K562 (cell line): Measurements from ENCODE around the gene CD79A. TPM values are rescaled to one million over a fixed set of nuclear protein-coding genes. Genes with fewer than 3 reads are reported as not detected.
A peak's percentile ranks its signal among the peaks of the same experiment; 100 is the strongest.

Source experiments
- ATAC-seq: fragments of 200-7000 bp; cut with Tn5 transposase; 3 replicates; pipeline ENCODE4 v1.9.1; 2020; ENCODE audit warnings: moderate library complexity
- BruUV-seq: library from RNA; stranded (reverse); fragments of 400-500 nt; replicated peaks from 2 replicates; lab custom pipeline; 2021; lab: Mats Ljungman, UMichigan
- CTCF ChIA-PET: fragments of 300-600 bp; formaldehyde crosslinking; extraction: SDS; loops from one replicate; lab custom pipeline; 2021; ENCODE audit warnings: low intra/inter-chr PET ratio; lab: Yijun Ruan, JAX
- POLR2A ChIA-PET: fragments of 300-600, 350-650 bp; sonication (Branson Sonifier 250); formaldehyde crosslinking; extraction: SDS; loops from one replicate; lab custom pipeline; 2021; ENCODE audit warnings: antibody characterized with exemption, inconsistent platforms; lab: Yijun Ruan, JAX
- DNase-seq, 4 experiments: peaks; one replicate each; pipeline versions ENCODE4 v3.0.0 to v3.0.0-alpha.2; 2011 to 2018; ENCODE audit warnings: low spot score in 3 of 4, mixed read lengths in 3 of 4; ENCODE audit errors: extremely low read depth in 1 of 4
- FAIRE-seq: peaks from 2 replicates; lab custom pipeline; 2011; peaks lifted over from hg19 to GRCh38; lab: Jason Lieb, UNC
- H2AFZ ChIP-seq: 2 replicates; pipeline ENCODE4 v1.6.0; 2011; ENCODE audit warnings: low read depth, low read length, control low read depth, inconsistent platforms
- H3K27ac ChIP-seq: fragments of 200-600 bp; 3 replicates; pipeline ENCODE4 v1.8.0; 2011; ENCODE audit warnings: low read depth, mild to moderate bottlenecking, control low read depth, inconsistent platforms, low read length, moderate library complexity, mixed read lengths; ENCODE audit errors: extremely low read depth
- H3K27me3 ChIP-seq, 2 experiments: fragments of 300-600 bp in 1 of 2; 2 replicates in 1 of 2; 3 replicates in 1 of 2; pipeline versions ENCODE4 v1.6.0 to v1.8.0; 2011; ENCODE audit warnings: inconsistent platforms in 2 of 2, low read length in 2 of 2, mild to moderate bottlenecking in 1 of 2, mixed read lengths in 1 of 2, moderate library complexity in 1 of 2; ENCODE audit not compliant: control insufficient read depth in 2 of 2, insufficient read depth in 2 of 2
- H3K36me3 ChIP-seq: fragments of 300-600 bp; 3 replicates; pipeline ENCODE4 v1.8.0; 2011; ENCODE audit warnings: mild to moderate bottlenecking, low read length, inconsistent platforms; ENCODE audit not compliant: control insufficient read depth, insufficient read depth
- H3K4me1 ChIP-seq, 2 experiments: fragments of 200-600 bp in 1 of 2; replicated peaks in 1 of 2; 2 replicates in 1 of 2; 3 replicates in 1 of 2; pipeline versions ENCODE4 v1.5.1 to v1.8.0; 2011; ENCODE audit warnings: inconsistent platforms in 2 of 2, low read length in 2 of 2, mild to moderate bottlenecking in 1 of 2, mixed read lengths in 1 of 2, moderate library complexity in 1 of 2; ENCODE audit not compliant: control insufficient read depth in 2 of 2, insufficient read depth in 2 of 2
- H3K4me2 ChIP-seq: 2 replicates; pipeline ENCODE4 v1.6.1; 2011; ENCODE audit warnings: low read length, control low read depth, inconsistent platforms, mixed read lengths; ENCODE audit not compliant: insufficient read depth
- H3K4me3 ChIP-seq: fragments of 200-600 bp; sonication (generic), shearing (Covaris generic); 2 replicates; pipeline ENCODE4 v1.5.1; 2016; ENCODE audit warnings: control low read depth, inconsistent platforms
- H3K79me2 ChIP-seq: fragments of 200-600 bp; 3 replicates; pipeline ENCODE4 v1.8.0; 2011; ENCODE audit warnings: low read length, inconsistent platforms; ENCODE audit not compliant: control insufficient read depth, insufficient read depth
- H3K9ac ChIP-seq, 2 experiments: 2 replicates each; pipeline versions ENCODE4 v1.6.0 to v1.6.1; 2011; ENCODE audit warnings: low read depth in 2 of 2, low read length in 2 of 2, control low read depth in 1 of 2, inconsistent platforms in 1 of 2, mild to moderate bottlenecking in 1 of 2, mixed read lengths in 1 of 2; ENCODE audit not compliant: insufficient read depth in 1 of 2
- H3K9me1 ChIP-seq: one replicate; pipeline ENCODE4 v1.6.0; 2011; ENCODE audit warnings: inconsistent platforms, mild to moderate bottlenecking, low read length, moderate library complexity; ENCODE audit not compliant: control insufficient read depth, insufficient read depth
- H3K9me3 ChIP-seq: replicated peaks from 2 replicates; pipeline ENCODE4 v1.5.1; 2011; ENCODE audit warnings: low read depth, low read length, inconsistent platforms; ENCODE audit not compliant: control insufficient read depth, insufficient read depth
- H4K20me1 ChIP-seq: replicated peaks from 2 replicates; pipeline ENCODE4 v1.6.1; 2011; ENCODE audit warnings: low read length, inconsistent platforms, mixed read lengths; ENCODE audit not compliant: control insufficient read depth, insufficient read depth
- HNRNPL ChIP-seq: fragments of 200-400 bp; formaldehyde crosslinking; IDR thresholded peaks from 2 replicates; pipeline ENCODE4 v1.6.1; 2017; ENCODE audit warnings: low read depth, mild to moderate bottlenecking, low read length
- POLR2G ChIP-seq: fragments of 200-400 bp; formaldehyde crosslinking; IDR thresholded peaks from 2 replicates; pipeline ENCODE4 v1.6.1; 2017; ENCODE audit warnings: low read depth, mild to moderate bottlenecking, antibody characterized with exemption, low read length, moderate library complexity
- RBFOX2 ChIP-seq: fragments of 200-400 bp; formaldehyde crosslinking; IDR thresholded peaks from 2 replicates; pipeline ENCODE4 v1.6.1; 2017; ENCODE audit warnings: low read depth, mild to moderate bottlenecking, low read length, moderate library complexity
- SRSF3 ChIP-seq: fragments of 200-400 bp; formaldehyde crosslinking; IDR thresholded peaks from 2 replicates; pipeline ENCODE4 v1.6.1; 2016; ENCODE audit warnings: mild to moderate bottlenecking, low read length, moderate library complexity; ENCODE audit not compliant: insufficient read depth
- WGBS: fragments of 100-300 bp; shearing (Covaris generic); methylation state at CpG from one replicate; pipeline ENCODE4 v1.1.6; 2016; ENCODE audit warnings: low coverage, mixed read lengths; ENCODE audit not compliant: insufficient coverage; ENCODE audit errors: missing lambda C conversion rate; 5-methylcytosine and 5-hydroxymethylcytosine counted together
- in situ Hi-C: fragments of 300-500 bp; cut with MboI; formaldehyde crosslinking; loops from 4 replicates; pipeline ENCODE4 v1.15.0; 2018; ENCODE audit warnings: inconsistent platforms, mixed read lengths
- intact Hi-C: fragments of 100-400 bp; cut with micrococcal nuclease; formaldehyde crosslinking; loops from 2 replicates; pipeline ENCODE4 v1.14.2; 2022
- polyA plus RNA-seq, 8 experiments: library from polyadenylated mRNA; depleted of rRNA in 4 of 8; stranded (reverse) in 5 of 8; unstranded in 3 of 8; fragments of >200 nt; fragmentation: Nextera tagmentation in 2 of 8; fragmentation: Illumina TruSeq in 1 of 8; extraction: Ambion mirVana in 2 of 8; extraction: Trizol in 1 of 8; gene quantifications; 2 replicates each; pipeline versions ENCODE4 v1.2.1 to v1.2.3, GENCODE V29; 2011 to 2014; ENCODE audit warnings: inconsistent platforms in 1 of 8, missing spikeins in 1 of 8
- total RNA-seq, 7 experiments: library from RNA; depleted of rRNA in 6 of 7; stranded (reverse); fragments of >200 nt in 6 of 7; fragmentation: Illumina TruSeq in 2 of 7; extraction: Trizol in 2 of 7; gene quantifications; 2 replicates each; pipeline versions ENCODE4 v1.2.1 to v1.2.3, GENCODE V29; 2011 to 2021; ENCODE audit warnings: low replicate concordance in 1 of 7

CD79A gene
- total and polyA plus RNA-seq, 9 of the 15 experiments (the other 6 are each of a cell fraction or from before 2014, with no cell fraction given), result 0.04 to 0.72 (median 0.17) TPM; not detected in 3

GRCh38 chr19:41907994-41908615 is 31.0 kb downstream of the CD79A start:
- CTCF ChIA-PET, result no interaction called here
- peaks cover 4% of the 10 kb centered on the region for H3K9me1 ChIP-seq
- no peak overlapping the region for H3K4me3 ChIP-seq
- H2AFZ ChIP-seq, result no peak overlapping the region
- FAIRE-seq, result no peak
- H3K9ac ChIP-seq, result no peak overlapping the region; a peak in 1 of 4 replicates
- DNase-seq, result no peak
- POLR2A ChIA-PET, result interaction anchor here (0.6 kb wide), 1 partner anchor 17 kb away, joined by 4 read pairs; no protein-coding TSS in a partner anchor
- intact Hi-C loops (no loop called here), in situ Hi-C loops (no loop called here)
- H3K79me2 ChIP-seq, result no peaks in the 10 kb centered on the region
- no peaks in the 10 kb centered on the region for H3K9me3 ChIP-seq
- peaks cover 39% of the 10 kb centered on the region; the same call in 2 of the 3 replicates for H3K36me3 ChIP-seq
- peaks cover 0 to 27% of the 10 kb centered on the region in 2 experiments; a peak in 2 of 5 replicates for H3K4me1 ChIP-seq
- no peak overlapping the region for H3K4me2 ChIP-seq
- WGBS, result 75% methylated on average over 4 of the region's 25 CpGs
- H3K27ac ChIP-seq, result no peak overlapping the region
- ATAC-seq, result no peak
- peaks cover 22% of the 10 kb centered on the region; the same call in 1 of the 2 replicates for H4K20me1 ChIP-seq
- H3K27me3 ChIP-seq, result peaks cover 12 to 24% of the 10 kb centered on the region in 2 experiments
- TF ChIP-seq POLR2G (peak; percentile 64), HNRNPL (0 out of 2 replicates have a peak, but pooled peaks have one; percentile 33), RBFOX2 (peak; percentile 36), SRSF3 (no peak)
- no TSS peak for BruUV-seq
